MM.1S (cell line): ENCODE measurements around the gene PPTC7.

Source experiments
- DNase-seq: peaks from one replicate; pipeline ENCODE4 v3.0.0-alpha.2; 2015
- H2AFZ ChIP-seq: fragments of 300-600 bp; sonication (generic); 2 replicates; pipeline ENCODE4 v1.6.0; 2016; ENCODE audit warnings: antibody characterized with exemption, low read length
- H3F3A ChIP-seq: fragments of 300-600 bp; sonication (generic); 2 replicates; pipeline ENCODE4 v1.6.1; 2016; ENCODE audit warnings: mild to moderate bottlenecking, antibody characterized with exemption, low read length, moderate library complexity, mixed read lengths; ENCODE audit not compliant: insufficient read depth
- H3K27ac ChIP-seq: fragments of 300-600 bp; sonication (generic); 2 replicates; pipeline ENCODE4 v1.5.1; 2016; ENCODE audit warnings: mild to moderate bottlenecking, low read length
- H3K27me3 ChIP-seq: fragments of 300-600 bp; sonication (generic); replicated peaks from 2 replicates; pipeline ENCODE4 v1.6.0; 2016; ENCODE audit warnings: low read length; ENCODE audit not compliant: insufficient read depth
- H3K36me3 ChIP-seq: fragments of 300-600 bp; sonication (generic); replicated peaks from 2 replicates; pipeline ENCODE4 v1.6.1; 2016; ENCODE audit warnings: mild to moderate bottlenecking, low read length, mixed read lengths; ENCODE audit not compliant: insufficient read depth
- H3K4me1 ChIP-seq: fragments of 300-600 bp; sonication (generic); 2 replicates; pipeline ENCODE4 v1.6.1; 2016; ENCODE audit warnings: low read length, mixed read lengths
- H3K4me2 ChIP-seq: fragments of 300-600 bp; sonication (generic); 2 replicates; pipeline ENCODE4 v1.6.0; 2016; ENCODE audit warnings: low read depth, low read length
- H3K4me3 ChIP-seq: fragments of 300-600 bp; sonication (generic); 2 replicates; pipeline ENCODE4 v1.5.1; 2016; ENCODE audit warnings: low read length, mixed read lengths
- H3K79me2 ChIP-seq: fragments of 300-600 bp; sonication (generic); 2 replicates; pipeline ENCODE4 v1.6.1; 2016; ENCODE audit warnings: mixed run types, low read length, mixed read lengths
- H3K9ac ChIP-seq: fragments of 300-600 bp; sonication (generic); 2 replicates; pipeline ENCODE4 v1.6.1; 2016; ENCODE audit warnings: low read length, mixed read lengths
- H3K9me2 ChIP-seq: fragments of 300-600 bp; sonication (generic); replicated peaks from 2 replicates; pipeline ENCODE4 v1.6.1; 2016; ENCODE audit warnings: mild to moderate bottlenecking, low read length, mixed read lengths; ENCODE audit not compliant: insufficient read depth
- H3K9me3 ChIP-seq: fragments of 300-600 bp; sonication (generic); replicated peaks from 2 replicates; pipeline ENCODE4 v1.6.1; 2016; ENCODE audit warnings: mild to moderate bottlenecking, low read length, mixed read lengths; ENCODE audit not compliant: insufficient read depth
- H4K20me1 ChIP-seq: fragments of 300-600 bp; sonication (generic); 2 replicates; pipeline ENCODE4 v1.6.1; 2016; ENCODE audit warnings: mild to moderate bottlenecking, low read length, moderate library complexity, mixed read lengths; ENCODE audit not compliant: insufficient read depth
- EZH2 ChIP-seq: fragments of 300-600 bp; sonication (generic); optimal IDR thresholded peaks from 2 replicates; pipeline ENCODE3; 2017; ENCODE audit warnings: low read depth, mild to moderate bottlenecking, antibody characterized with exemption, low read length, mixed read lengths
- EZH2phosphoT487 ChIP-seq: fragments of 300-600 bp; sonication (generic); IDR thresholded peaks from 2 replicates; pipeline ENCODE4 v1.6.1; 2018; ENCODE audit warnings: antibody characterized with exemption, low read length
- TF ChIP-seq, protein P1 (sequence below): fragments of 300-600 bp; sonication (generic); IDR thresholded peaks from 2 replicates; pipeline ENCODE4 v1.5.1; 2016; ENCODE audit warnings: antibody characterized with exemption, low read length, mixed read lengths

PPTC7 gene

DNA sequence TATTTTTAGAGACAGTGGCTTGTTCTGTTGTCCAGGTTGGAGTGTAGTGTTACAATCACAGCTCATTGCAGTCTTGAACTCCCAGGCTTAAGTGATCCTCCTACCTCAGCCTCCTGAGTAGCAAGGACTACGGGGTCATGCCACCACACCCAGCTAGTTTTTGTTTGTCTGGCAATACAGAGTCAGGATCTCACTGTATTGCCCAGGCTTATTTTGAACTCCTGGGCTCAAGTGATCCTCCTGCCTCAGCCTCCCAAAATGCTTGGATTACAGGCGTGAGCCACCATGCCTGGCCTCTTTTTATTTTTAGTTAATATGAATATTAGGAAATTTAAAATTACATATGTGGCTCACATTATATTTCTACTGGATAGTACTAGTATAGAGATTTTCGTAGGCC is 28.9 kb downstream of the PPTC7 start:
- Histone ChIP-seq H3K4me3 (no peak overlapping the region), H3K4me2 (no peak overlapping the region), H3K36me3 (no peaks in the 10 kb centered on the region), H3K27me3 (no peaks in the 10 kb centered on the region), H3K9me2 (no peaks in the 10 kb centered on the region), H3K27ac (no peak overlapping the region), H4K20me1 (no peaks in the 10 kb centered on the region), H2AFZ (no peak overlapping the region), H3K9me3 (no peaks in the 10 kb centered on the region), H3K4me1 (peaks cover 6% of the 10 kb centered on the region; the same call in 1 of the 2 replicates), H3F3A (peaks cover 5% of the 10 kb centered on the region; the same call in 1 of the 2 replicates), H3K9ac (no peak overlapping the region), H3K79me2 (peaks cover 71% of the 10 kb centered on the region)
- no peak for DNase-seq
- TF ChIP-seq, protein P1, sequence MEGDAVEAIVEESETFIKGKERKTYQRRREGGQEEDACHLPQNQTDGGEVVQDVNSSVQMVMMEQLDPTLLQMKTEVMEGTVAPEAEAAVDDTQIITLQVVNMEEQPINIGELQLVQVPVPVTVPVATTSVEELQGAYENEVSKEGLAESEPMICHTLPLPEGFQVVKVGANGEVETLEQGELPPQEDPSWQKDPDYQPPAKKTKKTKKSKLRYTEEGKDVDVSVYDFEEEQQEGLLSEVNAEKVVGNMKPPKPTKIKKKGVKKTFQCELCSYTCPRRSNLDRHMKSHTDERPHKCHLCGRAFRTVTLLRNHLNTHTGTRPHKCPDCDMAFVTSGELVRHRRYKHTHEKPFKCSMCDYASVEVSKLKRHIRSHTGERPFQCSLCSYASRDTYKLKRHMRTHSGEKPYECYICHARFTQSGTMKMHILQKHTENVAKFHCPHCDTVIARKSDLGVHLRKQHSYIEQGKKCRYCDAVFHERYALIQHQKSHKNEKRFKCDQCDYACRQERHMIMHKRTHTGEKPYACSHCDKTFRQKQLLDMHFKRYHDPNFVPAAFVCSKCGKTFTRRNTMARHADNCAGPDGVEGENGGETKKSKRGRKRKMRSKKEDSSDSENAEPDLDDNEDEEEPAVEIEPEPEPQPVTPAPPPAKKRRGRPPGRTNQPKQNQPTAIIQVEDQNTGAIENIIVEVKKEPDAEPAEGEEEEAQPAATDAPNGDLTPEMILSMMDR, result no peak
- no peak for TF ChIP-seq EZH2phosphoT487
- TF ChIP-seq EZH2, result no peak

DNA sequence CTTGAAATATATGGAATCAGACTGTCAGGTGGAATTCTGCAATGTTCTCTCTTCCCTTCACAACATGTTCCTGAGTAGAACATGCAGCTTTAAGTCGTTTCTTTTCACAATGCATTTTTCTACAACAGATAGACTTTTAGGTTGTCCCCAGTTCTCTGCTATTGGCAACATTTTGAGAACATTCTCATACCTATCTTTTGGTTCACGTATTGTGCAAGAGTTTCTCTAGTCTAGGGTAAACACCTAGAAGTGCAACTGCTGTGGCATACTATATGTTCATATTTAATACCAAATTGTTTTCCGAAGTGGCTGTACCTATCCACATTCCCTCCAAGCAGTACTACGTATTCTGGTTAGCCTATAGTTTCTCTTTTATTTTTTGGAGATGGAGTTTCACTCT is 32.1 kb downstream of the PPTC7 start:
- Histone ChIP-seq H3K36me3 (no peaks in the 10 kb centered on the region), H3K4me3 (no peak overlapping the region), H3F3A (peaks cover 5% of the 10 kb centered on the region; the same call in 1 of the 2 replicates), H3K9ac (no peak overlapping the region), H3K4me1 (peaks cover 6% of the 10 kb centered on the region; the same call in 1 of the 2 replicates), H3K4me2 (peak overlapping the region; percentile 50; the same call in 1 of the 2 replicates), H3K9me3 (no peaks in the 10 kb centered on the region), H3K79me2 (peaks cover 54% of the 10 kb centered on the region), H3K27ac (no peak overlapping the region), H3K9me2 (no peaks in the 10 kb centered on the region), H3K27me3 (no peaks in the 10 kb centered on the region), H4K20me1 (no peaks in the 10 kb centered on the region), H2AFZ (no peak overlapping the region)
- DNase-seq, result no peak
- TF ChIP-seq, protein P1, result no peak

DNA sequence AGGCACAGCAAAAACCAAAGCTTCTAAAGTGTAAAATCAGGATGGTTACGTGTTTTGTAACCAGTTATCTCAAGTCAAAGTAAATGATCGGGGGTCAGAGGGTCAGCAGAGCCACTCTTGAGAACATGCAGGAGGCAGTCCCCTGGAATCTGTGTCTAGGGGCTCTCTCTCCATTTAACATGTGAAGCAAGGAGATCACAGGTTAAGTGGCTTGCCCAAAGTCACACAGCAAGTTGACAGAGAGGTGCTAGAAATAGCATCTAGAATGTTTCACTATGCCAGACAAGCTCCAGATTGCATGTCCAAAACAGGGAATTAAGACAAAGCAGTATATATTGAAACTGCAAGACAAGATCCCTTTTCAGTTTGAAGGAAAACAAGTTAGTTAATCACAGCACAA is 33.4 kb downstream of the PPTC7 start:
- Histone ChIP-seq H4K20me1 (no peaks in the 10 kb centered on the region), H3K79me2 (peaks cover 48% of the 10 kb centered on the region)

More for the DNA sequence above, 33.4 kb downstream of the PPTC7 start:
- peaks cover 6% of the 10 kb centered on the region; the same call in 1 of the 2 replicates for H3K4me1 ChIP-seq
- peak overlapping the region; percentile 50; the same call in 1 of the 2 replicates for H3K4me2 ChIP-seq
- no peaks in the 10 kb centered on the region for H3K9me2 ChIP-seq
- H3K36me3 ChIP-seq, result no peaks in the 10 kb centered on the region
- no peak overlapping the region for H2AFZ ChIP-seq
- H3K27me3 ChIP-seq, result no peaks in the 10 kb centered on the region
- H3K9me3 ChIP-seq, result no peaks in the 10 kb centered on the region
- H3F3A ChIP-seq, result peaks cover 5% of the 10 kb centered on the region; the same call in 1 of the 2 replicates
- DNase-seq, result peak; percentile 29
- H3K4me3 ChIP-seq, result no peak overlapping the region
- H3K27ac ChIP-seq, result peak overlapping the region; percentile 35; the same call in 1 of the 2 replicates
- TF ChIP-seq, protein P1, result no peak
- TF ChIP-seq EZH2 (no peak), EZH2phosphoT487 (no peak)
- H3K9ac ChIP-seq, result no peak overlapping the region
